Right lobe of liver (tissue), 6 donors: ENCODE results near the gene HDAC7. TPM values are rescaled to one million over a fixed set of nuclear protein-coding genes. Genes with fewer than 3 reads are reported as not detected.
A peak's percentile ranks its signal among the peaks of the same experiment; 100 is the strongest.
"Not testable (repeated sequence)": the region's sequence is repeated elsewhere in the genome, so short reads cannot be mapped to it uniquely, and the experiment has no call there.

Experiments
- ATAC-seq, 4 donors: fragments of 200-7000 bp; cut with Tn5 transposase; one replicate each; pipeline ENCODE4 v1.9.1; 2020; ENCODE audit warnings: mild to moderate bottlenecking in 4 of 4, moderate library complexity in 4 of 4
- DNase-seq, 3 donors: peaks; one replicate each; pipeline ENCODE4 v3.0.0-alpha.2; 2020
- H3K27ac ChIP-seq, 3 donors: fragments of 200-600 bp; one replicate each; pipeline ENCODE4 v1.8.0; 2022
- H3K27me3 ChIP-seq, 2 donors: fragments of 200-600 bp; one replicate each; pipeline ENCODE4 v1.8.0; 2022
- H3K36me3 ChIP-seq, 4 donors: fragments of 200-600 bp; sonication (generic) in 1 of 4; one replicate each; pipeline versions ENCODE4 v1.5.1 to v1.8.0; 2017 to 2022; ENCODE audit warnings: control low read depth in 1 of 4
- H3K4me1 ChIP-seq, 4 donors: fragments of 200-600 bp; sonication (generic) in 1 of 4; one replicate each; pipeline versions ENCODE4 v1.5.1 to v1.8.0; 2017 to 2022; ENCODE audit warnings: control low read depth in 1 of 4
- H3K4me3 ChIP-seq, 3 donors: fragments of 200-600 bp; one replicate each; pipeline ENCODE4 v1.8.0; 2022
- H3K9me3 ChIP-seq, 4 donors: fragments of 200-600 bp; sonication (generic) in 1 of 4; one replicate each; pipeline versions ENCODE4 v1.5.1 to v1.8.0; 2017 to 2022; ENCODE audit warnings: control low read depth in 1 of 4
- CTCF ChIP-seq, 4 donors: fragments of 200-600 bp in 3 of 4; fragments of 450-650 bp in 1 of 4; IDR thresholded peaks; one replicate each; pipeline versions ENCODE4 v1.5.1 to v1.8.0; 2016 to 2022; ENCODE audit warnings: antibody characterized with exemption in 4 of 4, mild to moderate bottlenecking in 2 of 4
- POLR2A ChIP-seq: fragments of 450-650 bp; IDR thresholded peaks from one replicate; pipeline ENCODE4 v1.6.1; 2017; ENCODE audit warnings: antibody characterized with exemption, mild to moderate bottlenecking
- WGBS: methylation state at CpG from one replicate; pipeline ENCODE4 v1.1.6; 2018; ENCODE audit warnings: low coverage, low lambda C conversion rate; ENCODE audit not compliant: insufficient coverage; ENCODE audit errors: missing lambda C conversion rate; 5-methylcytosine and 5-hydroxymethylcytosine counted together
- intact Hi-C, 2 donors: fragments of 100-400 bp; cut with DNase I; formaldehyde crosslinking; loops; one replicate each; pipeline versions ENCODE4 v1.11.2 to v1.14.1; 2022
- total RNA-seq, 6 experiments: library from RNA; depleted of rRNA in 2 of 6; stranded (reverse); fragments of >200 nt in 2 of 6; fragmentation: NEBNext Ultra II Directional in 3 of 6; extraction: Animal tissue kit (Norgen Biotek cat#: 25700) in 3 of 6; gene quantifications; one replicate each; pipeline versions ENCODE4 v1.1.0 to v1.2.4, GENCODE V29; 2016 to 2023
- donor health status: DM: no; HTN: yes; CAD: no.
- donor health status: DM: no; HTN: no; CAD: no.
- donor health status: DM: no; HTN: no; CAD: no.
- donor health status: DM: no; HTN: yes; CAD: no.
- donor health status: DM: no; HTN: yes; CAD: no.

The HDAC7 gene
- total RNA-seq, 6 experiments from 2014 or later = 6.6 to 18.8 (median 8.4) TPM

- no peak overlapping the region for H3K4me3 ChIP-seq
- WGBS = 20% methylated on average over 1 of the region's 2 CpGs
- H3K27ac ChIP-seq = peak overlapping the region in 2 of 3 donors; percentile 54 to 89
- intact Hi-C loops = no loop called here
- no peaks in the 10 kb centered on the region for H3K9me3 ChIP-seq
- H3K36me3 ChIP-seq = no peaks in the 10 kb centered on the region
- TF ChIP-seq POLR2A = no peak
- no peak for TF ChIP-seq CTCF (IDR thresholded peaks at IDR 0.05)
- no peaks in the 10 kb centered on the region for H3K27me3 ChIP-seq
- ATAC-seq = no peak
- peaks cover 0 to 21% (median 0%) of the 10 kb centered on the region in 4 donors for H3K4me1 ChIP-seq
- no peak for DNase-seq
These were observed 8.7 kb downstream of the HDAC7 start for GRCh38 chr12:47811072-47811396.

DNA sequence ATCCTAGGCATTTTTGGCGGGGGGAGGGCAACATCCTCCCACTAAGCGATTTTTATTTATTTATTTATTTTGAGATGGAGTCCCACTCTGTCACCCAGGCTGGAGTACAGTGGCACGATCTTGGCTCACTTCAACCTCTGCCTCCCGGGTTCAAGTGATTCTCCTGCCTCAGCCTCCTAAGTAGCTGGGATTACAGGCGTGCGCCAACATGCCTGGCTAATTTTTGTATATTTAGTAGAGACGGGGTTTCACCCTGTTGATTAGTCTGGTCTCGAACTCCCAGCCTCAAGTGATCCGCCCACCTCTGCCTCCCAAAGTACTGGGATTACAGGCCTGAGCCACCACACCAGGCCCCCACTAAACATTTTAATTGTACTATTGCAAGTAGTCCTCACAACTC is 10.2 kb downstream of the HDAC7 start:
- H3K4me3 ChIP-seq, H3K9me3 ChIP-seq, intact Hi-C loops, DNase-seq, ATAC-seq, H3K36me3 ChIP-seq, H3K27me3 ChIP-seq: not testable (repeated sequence)
- H3K27ac ChIP-seq = peak overlapping the region in 1 of 3 donors; percentile 40
- WGBS = 75% methylated on average over 9 of the region's 9 CpGs
- peaks cover 0 to 21% (median 0%) of the 10 kb centered on the region in 4 donors for H3K4me1 ChIP-seq

DNA sequence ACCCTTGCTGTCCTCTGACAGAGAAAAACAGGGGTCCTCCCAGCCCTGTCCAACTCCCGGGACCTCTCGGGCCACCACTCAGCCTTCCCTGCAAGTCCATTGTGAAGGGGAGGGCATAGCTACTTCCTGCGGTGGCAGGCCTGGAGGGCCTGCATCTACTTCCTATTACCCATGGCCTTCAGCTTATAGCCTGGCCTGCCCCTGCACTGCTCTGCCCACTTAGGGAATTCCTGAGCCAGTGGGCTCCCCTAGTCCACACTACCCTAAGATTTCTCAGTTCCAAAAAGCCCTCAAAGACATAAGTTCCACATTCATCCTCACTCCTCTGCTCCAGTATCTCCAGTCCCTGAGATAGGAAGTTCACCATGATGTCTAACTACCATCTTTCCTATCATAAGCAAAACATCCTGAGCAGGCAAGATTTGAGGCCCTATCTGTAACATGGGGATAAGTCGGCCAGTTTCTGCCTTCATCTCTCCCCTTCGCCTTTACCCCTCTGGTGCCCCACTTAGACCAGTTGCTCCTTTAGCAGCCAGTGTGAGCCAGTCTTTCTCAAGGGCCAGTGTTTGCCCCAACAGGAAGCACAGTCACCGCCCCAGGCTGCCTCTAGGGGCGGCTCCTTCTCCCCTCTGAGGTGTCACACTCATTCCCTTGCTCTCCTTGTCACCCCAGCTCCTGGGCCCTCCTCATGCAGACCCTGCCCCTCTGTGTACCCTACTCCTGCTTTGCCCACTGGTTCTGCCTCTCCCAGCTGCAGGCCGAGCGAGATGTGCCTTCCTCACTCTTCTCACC is 10.9 kb downstream of the HDAC7 start:
- WGBS = 73% methylated on average over 5 of the region's 9 CpGs
- Histone ChIP-seq H3K4me1 (peaks cover 0 to 27% (median 0%) of the 10 kb centered on the region in 4 donors), H3K9me3 (no peaks in the 10 kb centered on the region), H3K27me3 (no peaks in the 10 kb centered on the region), H3K27ac (peak overlapping the region in 2 of 3 donors; percentile 12 to 40), H3K36me3 (no peaks in the 10 kb centered on the region), H3K4me3 (no peak overlapping the region)
- DNase-seq = no peak
- TF ChIP-seq POLR2A (no peak), CTCF (IDR thresholded peaks at IDR 0.05) (no peak)
- ATAC-seq = peak; percentile 14 to 41 (median 32)
- intact Hi-C loops = no loop called here

DNA sequence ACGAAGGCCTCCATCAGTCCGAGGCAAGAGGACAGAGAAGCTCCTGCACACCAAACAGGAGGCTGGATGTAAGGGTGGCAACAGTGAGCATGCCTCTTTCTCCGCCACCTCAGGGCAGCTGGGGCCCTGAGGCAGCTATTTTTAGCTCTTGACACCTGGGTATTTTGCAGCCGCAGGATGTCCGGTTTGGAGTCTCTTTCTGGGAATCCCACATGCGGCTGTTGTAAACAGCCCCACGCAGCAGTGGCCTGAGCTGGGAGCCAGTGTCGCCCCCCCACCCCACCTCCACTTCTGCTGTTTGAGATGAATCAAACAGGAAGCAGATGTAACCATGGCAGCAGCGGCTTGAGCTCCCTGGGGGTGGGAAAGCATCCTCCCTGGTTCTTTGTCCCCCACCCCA is 11.7 kb downstream of the HDAC7 start:
- Histone ChIP-seq H3K36me3 (no peaks in the 10 kb centered on the region), H3K9me3 (no peaks in the 10 kb centered on the region), H3K4me1 (peaks cover 0 to 22% (median 0%) of the 10 kb centered on the region in 4 donors), H3K27me3 (no peaks in the 10 kb centered on the region), H3K27ac (peak overlapping the region in 2 of 3 donors; percentile 12 to 40), H3K4me3 (no peak overlapping the region)
- WGBS = no CpG with 5 or more reads among the region's 9 CpGs
- ATAC-seq (peak; percentile 12 to 40 (median 20)), DNase-seq (peak in 1 of 3 donors; percentile 53)
- TF ChIP-seq CTCF (IDR thresholded peaks at IDR 0.05) (no peak), POLR2A (no peak)
- intact Hi-C loops = no loop called here

DNA sequence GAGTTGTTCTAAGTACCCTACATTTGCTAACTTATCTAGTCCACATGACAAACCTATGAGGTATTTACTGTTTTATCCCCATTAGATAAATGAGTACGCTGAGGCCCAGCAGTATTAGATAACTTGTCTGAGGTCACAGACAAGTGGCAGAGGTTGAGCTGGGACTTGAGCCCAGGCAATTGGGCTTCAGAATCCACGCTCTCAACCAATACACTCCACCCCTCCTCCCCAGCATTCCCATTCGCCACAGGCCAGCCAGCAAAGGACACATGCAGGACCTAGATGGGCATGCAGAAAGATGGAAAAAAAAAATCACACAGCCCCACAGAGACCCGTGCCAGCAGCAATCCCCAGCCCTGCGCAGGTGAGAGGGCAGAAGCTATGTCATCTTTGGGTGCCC is 12.4 kb downstream of the HDAC7 start:
- 40% methylated on average over 3 of the region's 5 CpGs for WGBS
- Histone ChIP-seq H3K9me3 (no peaks in the 10 kb centered on the region), H3K27me3 (no peaks in the 10 kb centered on the region), H3K4me1 (peaks cover 0 to 20% (median 0%) of the 10 kb centered on the region in 4 donors), H3K27ac (no peak overlapping the region), H3K4me3 (no peak overlapping the region), H3K36me3 (no peaks in the 10 kb centered on the region)
- DNase-seq = no peak
- ATAC-seq = no peak
- intact Hi-C loops = no loop called here
- TF ChIP-seq POLR2A = no peak
- TF ChIP-seq CTCF (IDR thresholded peaks at IDR 0.05) = no peak
